ENCODE results near the gene GIPC1.

GIPC1 gene

DNA sequence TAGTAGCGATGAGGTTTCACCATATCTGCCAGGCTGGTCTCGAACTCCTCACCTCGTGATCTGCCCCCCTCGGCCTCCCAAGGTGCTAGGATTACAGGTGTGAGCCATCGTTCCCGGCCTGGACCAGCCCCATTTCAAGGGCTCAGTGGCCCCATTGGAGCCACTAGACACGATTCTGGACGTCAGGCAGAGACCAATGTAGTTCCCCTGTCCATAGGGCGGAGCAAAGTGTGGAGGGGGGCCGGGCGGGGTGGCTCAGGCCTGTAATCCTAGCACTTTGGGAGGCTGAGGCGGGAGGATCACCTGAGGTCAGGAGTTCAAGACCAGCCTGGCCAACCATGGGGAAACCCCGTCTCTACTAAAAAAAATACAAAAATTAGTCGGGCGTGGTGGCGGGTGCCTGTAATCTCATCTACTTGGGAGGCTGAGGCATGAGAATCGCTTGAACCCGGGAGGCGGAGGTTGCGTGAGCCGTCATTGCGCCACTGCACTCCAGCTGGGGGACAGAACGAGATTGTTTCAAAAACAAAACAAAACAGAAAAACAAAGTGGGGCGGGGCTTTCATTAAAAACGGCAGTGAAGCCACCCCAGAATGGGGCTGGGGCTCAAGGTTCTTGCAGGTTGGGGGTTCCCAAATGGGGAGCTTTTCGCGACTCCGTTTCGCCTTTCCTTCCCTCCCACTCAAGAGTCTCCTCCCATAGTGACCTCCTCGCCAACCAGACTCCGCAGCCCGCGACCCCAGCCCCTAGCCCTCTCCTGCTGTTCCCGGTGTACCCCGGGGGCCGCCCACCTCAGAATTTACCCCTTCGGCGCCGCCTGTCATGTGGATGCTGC lies 32.7 kb upstream of the GIPC1 start:
- DNase-seq (no peak), ATAC-seq (replicated peaks) (no peak)
- H3K27ac Mint-ChIP-seq, result peak overlapping the region; percentile 99
- H3K27me3 Mint-ChIP-seq, result no peaks in the 10 kb centered on the region
- peaks cover 6 to 27% of the 10 kb centered on the region in 2 donors for H3K4me1 Mint-ChIP-seq
- no peaks in the 10 kb centered on the region for H3K9me3 Mint-ChIP-seq
- H3K36me3 Mint-ChIP-seq, result peaks cover 0 to 1% of the 10 kb centered on the region in 2 donors
- peak overlapping the region; percentile 95 to 100 for H3K4me3 Mint-ChIP-seq

DNA sequence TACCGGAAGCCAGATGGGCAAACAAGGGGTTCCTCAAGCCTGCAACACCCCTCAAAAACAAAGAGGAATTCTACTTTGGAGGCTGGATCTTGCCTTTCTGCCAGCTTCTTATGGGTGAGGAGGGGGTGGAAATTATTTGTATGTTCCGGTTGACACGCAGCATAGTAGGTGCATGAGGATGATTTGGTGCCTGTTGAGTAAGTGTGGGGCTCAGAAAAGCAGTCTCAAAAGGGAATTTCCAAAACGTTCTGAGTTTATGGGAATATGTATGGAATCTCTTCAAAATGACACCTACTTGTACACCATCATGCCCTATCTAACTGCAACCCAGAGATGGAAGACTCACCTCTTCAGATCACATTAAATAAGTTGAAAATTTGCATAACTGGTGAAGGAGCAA lies 30.5 kb upstream of the GIPC1 start:
- H3K4me1 Mint-ChIP-seq, result peaks cover 16 to 33% of the 10 kb centered on the region in 2 donors
- no peaks in the 10 kb centered on the region for H3K9me3 Mint-ChIP-seq
- no peaks in the 10 kb centered on the region for H3K27me3 Mint-ChIP-seq
- DNase-seq, result no peak
- H3K4me3 Mint-ChIP-seq, result no peak overlapping the region
- ATAC-seq (replicated peaks), result no peak
- peaks cover 0 to 1% of the 10 kb centered on the region in 2 donors for H3K36me3 Mint-ChIP-seq
- H3K27ac Mint-ChIP-seq, result peak overlapping the region; percentile 17

DNA sequence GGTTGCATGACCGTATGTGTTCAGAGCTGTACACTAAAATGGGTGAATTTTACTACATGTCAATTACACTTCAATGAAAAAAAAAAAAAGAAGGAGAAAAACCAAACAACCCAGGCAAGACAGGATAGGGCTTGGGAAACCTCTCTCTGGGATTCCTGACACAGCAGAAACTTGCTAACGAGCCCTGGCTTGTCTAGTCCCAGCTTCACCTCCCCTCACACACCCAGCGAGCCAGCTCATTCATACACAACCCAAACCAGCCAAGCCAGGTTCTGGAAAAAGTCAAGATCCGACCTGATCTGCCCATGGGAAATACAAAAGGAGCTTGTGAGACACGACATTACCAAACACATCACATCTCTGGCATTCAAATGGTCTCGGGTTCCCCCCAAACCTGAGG lies 29.8 kb upstream of the GIPC1 start:
- Mint-ChIP-seq H3K4me1 (peaks cover 15 to 28% of the 10 kb centered on the region in 2 donors), H3K4me3 (no peak overlapping the region), H3K27ac (no peak overlapping the region)

DNA sequence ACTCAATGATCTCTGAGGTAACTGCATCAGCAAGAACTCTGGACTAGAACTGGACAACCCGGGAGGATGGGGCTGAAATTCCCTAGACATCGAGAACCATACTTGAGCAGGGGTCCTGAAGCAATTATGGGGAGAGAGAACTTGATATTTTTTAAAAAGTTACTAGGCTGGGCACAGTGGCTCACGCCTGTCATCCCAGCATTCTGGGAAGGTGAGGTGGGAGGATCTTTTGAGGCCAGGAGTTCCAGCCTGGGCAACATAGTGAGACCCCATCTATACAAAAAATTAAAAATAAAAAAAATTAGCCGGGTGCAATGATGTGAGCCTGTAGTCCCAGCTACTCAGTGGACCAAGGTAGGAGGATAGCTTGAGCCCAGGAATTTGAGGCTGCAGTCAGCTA lies 24.6 kb upstream of the GIPC1 start:
- H3K9me3 Mint-ChIP-seq, result no peaks in the 10 kb centered on the region
- DNase-seq (no peak), ATAC-seq (replicated peaks) (no peak)
- H3K4me1 Mint-ChIP-seq, result peaks cover 30 to 52% of the 10 kb centered on the region in 2 donors
- H3K36me3 Mint-ChIP-seq, result peaks cover 17 to 21% of the 10 kb centered on the region in 2 donors
- peak overlapping the region; percentile 31 for H3K27ac Mint-ChIP-seq
- no peaks in the 10 kb centered on the region for H3K27me3 Mint-ChIP-seq
- no peak overlapping the region for H3K4me3 Mint-ChIP-seq

More for the DNA sequence above, 29.8 kb upstream of the GIPC1 start:
- Mint-ChIP-seq H3K36me3 (peaks cover 0 to 1% of the 10 kb centered on the region in 2 donors), H3K9me3 (no peaks in the 10 kb centered on the region), H3K27me3 (no peaks in the 10 kb centered on the region)
- DNase-seq (no peak), ATAC-seq (replicated peaks) (no peak)

DNA sequence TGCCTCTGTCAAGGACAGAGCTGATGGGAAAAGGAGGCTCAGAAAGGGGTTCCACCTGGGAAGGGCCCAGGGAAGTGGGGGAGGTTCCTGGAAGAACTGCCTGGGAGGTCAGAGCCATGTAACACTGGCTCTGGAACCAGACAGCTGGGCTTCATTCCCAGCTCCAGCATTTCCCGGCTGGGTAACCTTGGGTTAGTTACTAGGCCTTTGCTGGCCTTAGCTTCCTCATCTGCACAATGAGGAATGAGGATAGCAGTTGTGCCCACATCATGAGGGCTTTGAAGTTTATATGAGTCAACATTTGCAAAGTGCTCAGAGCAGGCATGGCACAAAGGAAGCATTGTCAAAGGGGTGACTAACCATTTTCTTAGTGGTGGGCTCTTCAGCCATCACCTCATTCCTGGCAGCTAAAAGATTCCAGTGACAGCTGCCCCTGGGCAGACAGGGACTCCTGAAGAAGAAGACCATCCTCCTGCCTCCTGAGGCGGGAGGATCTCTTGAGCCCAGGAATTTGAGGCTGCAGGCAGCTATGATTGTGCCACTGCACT lies 24.0 kb upstream of the GIPC1 start:
- H3K4me3 Mint-ChIP-seq, result peak overlapping the region; percentile 94 to 95
- peaks cover 36 to 58% of the 10 kb centered on the region in 2 donors for H3K4me1 Mint-ChIP-seq
- H3K36me3 Mint-ChIP-seq, result peaks cover 21 to 27% of the 10 kb centered on the region in 2 donors
- DNase-seq (no peak), ATAC-seq (replicated peaks) (no peak)
- no peaks in the 10 kb centered on the region for H3K27me3 Mint-ChIP-seq
- peak overlapping the region; percentile 99 for H3K27ac Mint-ChIP-seq
- no peaks in the 10 kb centered on the region for H3K9me3 Mint-ChIP-seq

DNA sequence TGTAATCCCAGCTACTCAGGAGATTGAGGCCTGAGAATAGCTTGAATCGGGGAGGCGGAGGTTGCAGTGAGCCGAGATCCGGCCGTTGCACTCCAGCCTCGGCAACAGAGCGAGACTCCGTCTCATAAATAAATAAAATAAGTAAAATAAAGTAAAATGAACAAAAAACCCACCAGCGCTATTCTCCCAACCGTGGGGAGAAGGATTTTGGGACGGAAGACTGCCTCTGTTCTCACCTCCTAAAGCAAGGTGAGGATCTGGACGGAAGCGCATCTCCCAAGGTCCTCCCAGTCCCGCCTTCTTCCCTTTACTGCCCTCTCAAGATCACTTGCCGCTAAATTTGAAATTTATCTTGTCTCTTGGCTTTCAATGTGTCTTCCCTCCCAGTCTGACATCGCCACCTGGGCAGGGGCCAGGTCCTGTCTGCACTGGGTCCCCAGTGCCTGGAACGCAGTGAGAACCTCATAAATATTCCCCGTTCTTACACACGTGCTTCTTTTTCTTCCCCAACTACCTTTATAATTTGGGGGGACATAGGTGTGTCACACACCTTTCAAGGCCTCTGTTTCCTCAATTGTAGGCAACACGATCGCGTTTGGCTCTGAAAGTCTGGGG lies 23.4 kb upstream of the GIPC1 start:
- H3K27ac Mint-ChIP-seq, result peak overlapping the region; percentile 99
- H3K9me3 Mint-ChIP-seq, result no peaks in the 10 kb centered on the region
- peaks cover 27 to 33% of the 10 kb centered on the region in 2 donors for H3K36me3 Mint-ChIP-seq
- ATAC-seq (replicated peaks) (no peak), DNase-seq (no peak)
- H3K4me3 Mint-ChIP-seq, result peak overlapping the region; percentile 94 to 95
- H3K4me1 Mint-ChIP-seq, result peaks cover 41 to 64% of the 10 kb centered on the region in 2 donors
- H3K27me3 Mint-ChIP-seq, result no peaks in the 10 kb centered on the region

DNA sequence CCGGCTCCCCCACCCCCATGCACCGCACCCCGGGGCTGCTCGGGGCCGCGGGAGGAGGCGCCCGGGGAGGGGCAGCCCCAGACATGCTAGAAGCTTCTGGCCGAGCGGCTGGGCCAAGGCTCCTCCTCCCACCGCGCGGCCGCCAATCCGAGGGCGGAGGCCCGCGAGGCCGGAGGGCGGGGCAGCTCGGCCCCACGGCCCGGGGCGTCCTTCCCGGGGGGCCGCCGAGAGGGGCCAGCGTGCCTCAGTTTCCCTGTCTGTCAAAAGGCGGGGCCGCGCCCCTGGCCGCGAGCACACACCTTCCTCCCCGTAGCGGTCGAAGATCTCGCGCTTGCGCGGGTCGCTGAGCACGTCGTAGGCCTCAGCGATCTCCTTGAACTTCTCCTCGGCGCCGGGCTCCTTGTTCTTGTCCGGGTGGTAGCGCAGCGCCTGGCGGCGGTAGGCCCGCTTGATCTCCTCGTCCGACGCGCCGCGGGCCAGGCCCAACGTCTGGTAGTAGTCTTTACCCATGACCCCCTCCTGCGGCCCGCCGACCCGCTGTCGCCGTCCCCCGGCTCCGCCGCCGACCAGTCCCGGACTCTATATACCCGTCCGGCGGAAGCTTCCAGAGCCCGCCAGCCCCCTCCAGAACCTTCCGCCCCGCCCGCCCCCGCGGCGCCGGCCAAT lies 22.0 kb upstream of the GIPC1 start, which contains the start of gene DNAJB1:
Gene DNAJB1 (minus strand): TSS at position 558 of the 666 bp plus-strand sequence. CDS start 48 bp downstream, at position 510.
- DNase-seq, result peak; percentile 77
- peak; percentile 71 to 77 for ATAC-seq (replicated peaks)
- H3K36me3 Mint-ChIP-seq, result peaks cover 30 to 41% of the 10 kb centered on the region in 2 donors
- H3K4me1 Mint-ChIP-seq, result peaks cover 41 to 75% of the 10 kb centered on the region in 2 donors
- peak within 1 kb of the TSS; percentile 94 to 95 for H3K4me3 Mint-ChIP-seq
- H3K27me3 Mint-ChIP-seq, result no peaks in the 10 kb centered on the region
- H3K9me3 Mint-ChIP-seq, result no peaks in the 10 kb centered on the region
- H3K27ac Mint-ChIP-seq, result peak within 1 kb of the TSS; percentile 99

DNA sequence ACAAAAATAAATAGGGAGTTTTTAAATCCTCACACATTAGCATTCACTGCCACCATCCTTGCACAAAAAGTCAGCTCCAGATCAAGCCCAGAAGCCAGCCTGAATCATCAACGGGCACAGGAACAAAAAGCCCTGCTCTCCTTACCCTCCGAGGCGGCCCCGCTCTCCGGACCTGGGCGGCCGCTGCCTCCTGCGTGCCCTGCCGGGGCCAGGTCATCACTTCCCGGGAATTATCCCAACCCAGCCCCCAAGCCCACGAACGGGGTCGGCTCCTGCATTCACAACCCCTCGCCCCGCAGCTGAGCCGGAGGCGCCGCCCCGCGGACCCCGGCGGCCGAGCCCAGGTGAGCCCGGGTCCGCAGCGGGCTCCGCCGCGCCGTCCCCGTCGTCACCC lies 21.5 kb upstream of the GIPC1 start:
- DNase-seq, result no peak
- peak overlapping the region; percentile 88 for H3K27ac Mint-ChIP-seq
- peaks cover 36 to 69% of the 10 kb centered on the region in 2 donors for H3K4me1 Mint-ChIP-seq
- no peaks in the 10 kb centered on the region for H3K27me3 Mint-ChIP-seq
- no peaks in the 10 kb centered on the region for H3K9me3 Mint-ChIP-seq
- H3K4me3 Mint-ChIP-seq, result peak overlapping the region; percentile 94 to 95
- peaks cover 30 to 45% of the 10 kb centered on the region in 2 donors for H3K36me3 Mint-ChIP-seq
- ATAC-seq (replicated peaks), result no peak

DNA sequence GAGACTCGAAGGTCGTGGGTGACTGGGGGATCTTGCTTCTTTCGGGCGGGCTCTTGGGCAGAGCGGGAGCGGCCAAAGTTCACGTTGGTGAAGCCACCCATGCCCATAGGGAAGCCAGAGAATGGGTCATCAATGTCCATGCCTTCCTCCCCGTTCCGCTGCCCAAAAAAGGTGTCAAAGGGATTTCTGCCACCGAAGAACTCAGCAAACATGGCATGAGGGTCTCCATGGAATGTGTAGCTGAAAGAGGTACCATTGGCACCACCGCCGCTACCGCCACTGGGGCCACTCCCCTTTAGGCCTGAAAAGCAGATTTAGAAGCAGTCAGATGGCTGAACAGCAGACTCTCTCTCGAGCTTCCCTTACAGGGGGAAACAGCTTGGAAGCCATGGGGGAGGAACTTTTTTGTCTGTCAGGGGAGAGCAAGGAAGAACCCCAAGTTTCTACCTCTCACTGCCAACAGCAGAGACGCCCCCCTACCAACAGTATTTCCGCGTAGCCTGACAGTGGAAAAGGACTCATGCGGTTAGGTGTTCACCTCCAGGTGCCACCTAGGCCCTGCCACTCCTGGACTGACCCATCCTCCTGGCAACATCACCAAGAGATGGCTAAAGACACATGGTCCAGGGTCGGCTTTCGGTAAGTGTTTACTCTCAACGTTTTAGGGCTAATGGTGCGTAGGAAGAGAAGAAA lies 21.0 kb upstream of the GIPC1 start:
- ATAC-seq (replicated peaks) (no peak), DNase-seq (no peak)
- Mint-ChIP-seq H3K27ac (peak overlapping the region; percentile 88), H3K4me1 (peaks cover 32 to 64% of the 10 kb centered on the region in 2 donors), H3K9me3 (no peaks in the 10 kb centered on the region), H3K27me3 (no peaks in the 10 kb centered on the region), H3K4me3 (peak overlapping the region; percentile 94 to 95), H3K36me3 (peaks cover 30 to 45% of the 10 kb centered on the region in 2 donors)

DNA sequence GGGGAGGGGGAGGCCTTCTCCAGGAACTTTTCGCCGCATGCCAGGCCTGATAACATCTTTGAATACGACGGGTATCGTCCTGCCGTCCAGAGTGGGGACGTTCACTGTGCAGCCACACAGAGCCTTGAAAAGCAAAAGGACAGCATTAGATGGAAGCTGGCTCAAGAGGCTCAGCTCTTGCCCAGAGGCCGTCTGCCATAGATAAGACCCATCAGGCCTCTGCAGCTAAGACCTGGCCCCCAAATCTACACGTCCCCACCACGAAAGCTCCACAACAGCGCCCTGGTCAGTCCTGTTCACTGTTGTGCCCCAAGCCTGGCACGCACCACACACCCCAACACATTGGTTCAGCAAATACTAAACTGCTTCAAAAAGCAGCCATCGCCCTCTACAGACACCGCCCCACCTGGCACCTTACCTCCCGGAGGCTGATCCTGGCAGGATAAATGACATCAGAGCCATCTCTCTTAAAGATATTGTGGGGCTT lies 20.2 kb upstream of the GIPC1 start:
- no peaks in the 10 kb centered on the region for H3K9me3 Mint-ChIP-seq
- H3K4me1 Mint-ChIP-seq, result peaks cover 32 to 59% of the 10 kb centered on the region in 2 donors
- peaks cover 30 to 45% of the 10 kb centered on the region in 2 donors for H3K36me3 Mint-ChIP-seq
- DNase-seq (no peak), ATAC-seq (replicated peaks) (no peak)
- H3K4me3 Mint-ChIP-seq, result peak overlapping the region; percentile 94 to 95
- no peaks in the 10 kb centered on the region for H3K27me3 Mint-ChIP-seq
- peak overlapping the region; percentile 31 for H3K27ac Mint-ChIP-seq

DNA sequence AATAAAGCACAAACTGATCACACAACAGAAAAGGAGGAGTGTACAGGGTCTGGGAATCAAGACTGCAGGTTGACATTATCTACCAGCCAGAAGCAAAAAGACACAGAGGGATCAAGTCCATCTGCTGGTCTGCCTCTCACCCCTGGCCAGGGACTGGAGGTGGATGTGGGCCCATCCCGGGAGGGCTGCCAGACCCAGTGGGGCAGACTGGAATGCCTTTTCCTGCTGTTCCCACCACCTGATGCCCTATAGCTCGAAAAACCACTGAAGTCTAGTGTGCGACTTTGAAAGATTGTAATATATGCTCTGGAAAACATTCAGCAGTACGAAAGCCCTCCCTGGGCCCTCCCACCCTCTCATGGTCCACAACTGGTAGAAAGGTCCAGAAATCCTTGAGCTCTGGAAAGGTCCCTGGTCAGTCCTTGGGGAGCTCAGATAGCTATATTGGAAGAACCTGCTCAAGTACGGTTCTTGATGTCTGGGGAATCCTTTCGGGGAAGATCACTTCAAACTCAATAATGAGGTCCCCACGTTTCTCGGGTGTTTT lies 19.6 kb upstream of the GIPC1 start:
- Mint-ChIP-seq H3K4me1 (peaks cover 32 to 59% of the 10 kb centered on the region in 2 donors), H3K9me3 (no peaks in the 10 kb centered on the region), H3K27ac (peak overlapping the region; percentile 81), H3K36me3 (peaks cover 30 to 45% of the 10 kb centered on the region in 2 donors), H3K27me3 (no peaks in the 10 kb centered on the region), H3K4me3 (peak overlapping the region; percentile 94 to 95)
- DNase-seq (no peak), ATAC-seq (replicated peaks) (no peak)

DNA sequence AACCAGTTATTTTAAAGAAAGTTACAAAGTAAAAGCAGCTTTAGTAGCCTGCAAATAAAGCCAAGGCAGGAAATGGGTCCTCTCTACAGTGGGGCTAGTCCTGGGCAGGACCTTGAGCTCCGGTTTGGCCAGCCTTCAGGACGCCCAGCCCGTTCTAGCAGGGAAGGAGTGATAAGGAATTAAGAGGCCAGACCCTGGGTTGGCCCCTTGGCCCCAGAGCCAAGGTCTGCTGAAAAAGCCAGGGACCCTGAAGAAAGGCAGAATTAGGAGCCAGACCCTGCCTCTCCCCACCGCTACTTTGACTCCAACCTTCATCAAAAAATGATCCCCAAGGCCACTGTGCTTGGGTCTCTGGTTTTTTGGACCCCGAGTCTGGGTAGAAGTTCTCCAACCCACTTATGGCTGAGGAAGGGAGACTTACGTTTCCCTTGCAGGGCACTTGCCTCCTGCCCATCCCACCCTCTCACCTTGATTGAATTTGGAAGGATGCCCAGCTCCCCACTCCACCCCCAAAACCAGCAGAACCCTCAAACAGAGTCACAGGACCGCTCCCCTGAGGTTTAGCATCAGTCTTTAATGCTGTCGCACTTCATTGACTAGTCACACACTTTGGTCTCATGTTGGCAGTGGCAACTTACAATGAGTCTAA lies 18.4 kb upstream of the GIPC1 start:
- Mint-ChIP-seq H3K36me3 (peaks cover 30 to 45% of the 10 kb centered on the region in 2 donors), H3K27me3 (no peaks in the 10 kb centered on the region), H3K27ac (peak overlapping the region; percentile 81), H3K9me3 (no peaks in the 10 kb centered on the region), H3K4me1 (peaks cover 27 to 52% of the 10 kb centered on the region in 2 donors), H3K4me3 (peak overlapping the region; percentile 5 to 49)
- DNase-seq (no peak), ATAC-seq (replicated peaks) (no peak)
